GM19238 (cell line): Measurements from ENCODE around the gene UNC13B.

Experiments used
- DNase-seq: peaks from one replicate; pipeline ENCODE4 v3.0.0; 2011; ENCODE audit warnings: low spot score; ENCODE audit not compliant: insufficient read length

The UNC13B gene

GRCh38 chr9:35324966-35325365 is 163.2 kb downstream of the UNC13B start:
- DNase-seq: no peak

- no peak for DNase-seq
Observed at GRCh38 chr9:35333551-35333950, 171.7 kb downstream of the UNC13B start.

GRCh38 chr9:35335164-35335563 is 173.4 kb downstream of the UNC13B start:
- no peak for DNase-seq

GRCh38 chr9:35338086-35338485 is 176.3 kb downstream of the UNC13B start:
- no peak for DNase-seq

- DNase-seq: no peak
Observed at GRCh38 chr9:35338561-35339274, 176.9 kb downstream of the UNC13B start.

GRCh38 chr9:35340046-35340445 is 178.2 kb downstream of the UNC13B start:
- no peak for DNase-seq

GRCh38 chr9:35341021-35341420 is 179.2 kb downstream of the UNC13B start:
- DNase-seq: no peak

- DNase-seq: no peak
Observed at GRCh38 chr9:35341585-35341984, 179.8 kb downstream of the UNC13B start.

- DNase-seq: no peak
Observed at GRCh38 chr9:35342221-35342958, 180.6 kb downstream of the UNC13B start.

GRCh38 chr9:35348109-35348508 is 186.3 kb downstream of the UNC13B start:
- no peak for DNase-seq

GRCh38 chr9:35349287-35349990 is 187.6 kb downstream of the UNC13B start:
- DNase-seq: no peak

GRCh38 chr9:35350212-35350611 is 188.4 kb downstream of the UNC13B start:
- no peak for DNase-seq

GRCh38 chr9:35350827-35351549 is 189.2 kb downstream of the UNC13B start:
- DNase-seq: no peak

GRCh38 chr9:35353731-35354365 is 192.0 kb downstream of the UNC13B start:
- no peak for DNase-seq

GRCh38 chr9:35355939-35356338 is 194.1 kb downstream of the UNC13B start:
- DNase-seq: no peak

- no peak for DNase-seq
Observed at GRCh38 chr9:35357116-35357515, 195.3 kb downstream of the UNC13B start.

- DNase-seq: no peak
Observed at GRCh38 chr9:35357826-35358225, 196.0 kb downstream of the UNC13B start.

GRCh38 chr9:35364817-35365585 is 203.2 kb downstream of the UNC13B start:
- DNase-seq: no peak

GRCh38 chr9:35366627-35367026 is 204.8 kb downstream of the UNC13B start:
- DNase-seq: no peak

GRCh38 chr9:35367451-35367850 is 205.6 kb downstream of the UNC13B start:
- DNase-seq: no peak
